ENCODE data around the gene SUDS3.
"Not testable (repeated sequence)": the region's sequence is repeated elsewhere in the genome, so short reads cannot be mapped to it uniquely, and the experiment has no call there.

SUDS3 gene, protein sequence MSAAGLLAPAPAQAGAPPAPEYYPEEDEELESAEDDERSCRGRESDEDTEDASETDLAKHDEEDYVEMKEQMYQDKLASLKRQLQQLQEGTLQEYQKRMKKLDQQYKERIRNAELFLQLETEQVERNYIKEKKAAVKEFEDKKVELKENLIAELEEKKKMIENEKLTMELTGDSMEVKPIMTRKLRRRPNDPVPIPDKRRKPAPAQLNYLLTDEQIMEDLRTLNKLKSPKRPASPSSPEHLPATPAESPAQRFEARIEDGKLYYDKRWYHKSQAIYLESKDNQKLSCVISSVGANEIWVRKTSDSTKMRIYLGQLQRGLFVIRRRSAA

DNA sequence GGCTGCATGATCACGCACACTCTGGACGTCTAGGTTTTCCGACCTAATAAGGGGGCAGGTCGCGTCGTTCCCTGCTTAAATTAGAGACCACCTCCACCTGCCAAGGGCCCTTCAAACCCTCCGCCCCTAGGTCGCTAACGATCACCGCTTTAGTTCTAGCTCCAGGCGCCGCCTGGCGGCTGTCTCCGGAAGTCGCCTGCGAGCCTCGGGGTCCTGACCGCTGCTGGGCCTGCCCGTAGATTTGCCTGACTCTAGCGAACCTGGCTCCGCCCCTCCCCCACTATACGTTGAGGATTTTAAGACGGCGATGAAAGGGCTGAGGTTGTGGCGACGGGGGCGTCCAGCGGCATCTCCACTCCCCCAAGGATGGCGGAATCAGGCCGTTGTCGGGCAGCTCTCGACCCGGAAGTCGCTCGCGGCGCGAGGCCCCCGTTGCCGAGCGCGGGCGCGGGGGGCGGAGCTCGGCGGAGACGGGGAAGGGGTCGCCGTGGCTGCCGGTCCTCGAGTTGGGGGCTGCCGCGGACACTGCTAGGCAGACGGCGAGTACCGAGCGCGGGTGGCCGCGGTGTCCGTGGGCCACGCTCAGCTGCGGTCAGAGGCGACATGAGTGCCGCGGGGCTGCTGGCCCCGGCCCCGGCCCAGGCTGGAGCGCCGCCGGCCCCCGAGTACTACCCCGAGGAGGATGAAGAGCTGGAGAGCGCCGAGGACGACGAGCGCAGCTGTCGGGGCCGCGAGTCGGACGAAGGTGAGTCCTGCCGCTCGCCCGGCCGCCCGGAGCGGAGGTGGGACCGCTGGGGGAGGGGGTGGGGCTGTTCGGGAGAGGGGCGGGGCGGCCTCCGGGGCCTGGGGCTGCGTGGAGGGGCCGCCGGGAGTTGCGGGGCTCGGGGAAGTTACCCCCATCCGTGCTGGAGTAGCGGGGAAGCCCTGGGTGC is at the start of gene SUDS3:
TSS of gene SUDS3 (plus strand) at position 467 of the 932 bp plus-strand sequence. CDS start at position 604, 137 bp downstream.
- peak in 1 of 2 experiments; percentile 50 for DNase-seq (ENCODE audit: low read depth in 2 of 2)

DNA sequence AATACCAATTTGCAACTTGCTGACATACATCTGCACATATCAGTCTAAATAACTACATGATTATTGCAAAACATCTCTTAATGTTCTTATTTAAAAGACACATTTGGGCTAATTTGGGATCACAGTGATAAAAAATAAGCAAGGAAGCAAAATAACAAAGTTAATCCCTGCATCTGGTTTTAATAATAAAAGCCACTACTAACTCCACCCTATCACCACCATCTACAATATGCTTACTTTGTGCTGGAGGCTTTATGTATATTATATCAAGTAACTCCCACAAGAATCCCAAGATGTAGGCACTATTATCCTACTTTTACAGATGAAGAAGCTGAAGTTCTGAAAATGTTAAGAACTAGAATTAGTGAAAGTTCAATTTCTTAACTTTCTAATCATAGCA is 49.4 kb upstream of the SUDS3 start:
- DNase-seq (ENCODE audit: low read depth in 2 of 2) = peak; percentile 37 to 38

DNA sequence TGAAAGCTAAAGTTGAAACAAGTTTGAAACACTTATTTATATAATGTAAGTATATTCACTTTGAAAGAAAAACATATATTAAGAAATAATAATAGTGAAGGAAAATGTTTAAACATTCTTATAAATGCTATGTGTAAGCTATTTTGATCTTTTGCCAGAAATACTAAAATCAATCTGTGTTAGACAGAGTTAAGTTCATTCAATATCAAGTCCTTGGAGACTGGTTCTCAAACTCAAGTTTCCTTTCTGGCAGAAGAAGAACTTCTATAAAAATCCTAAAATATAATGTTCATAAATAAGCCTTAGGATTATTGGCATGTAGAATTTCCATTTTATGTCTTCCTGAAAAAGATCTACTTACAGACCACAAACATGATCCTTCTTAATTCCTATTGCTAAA is 49.0 kb upstream of the SUDS3 start:
- no peak for DNase-seq (ENCODE audit: low read depth in 2 of 2)

DNA sequence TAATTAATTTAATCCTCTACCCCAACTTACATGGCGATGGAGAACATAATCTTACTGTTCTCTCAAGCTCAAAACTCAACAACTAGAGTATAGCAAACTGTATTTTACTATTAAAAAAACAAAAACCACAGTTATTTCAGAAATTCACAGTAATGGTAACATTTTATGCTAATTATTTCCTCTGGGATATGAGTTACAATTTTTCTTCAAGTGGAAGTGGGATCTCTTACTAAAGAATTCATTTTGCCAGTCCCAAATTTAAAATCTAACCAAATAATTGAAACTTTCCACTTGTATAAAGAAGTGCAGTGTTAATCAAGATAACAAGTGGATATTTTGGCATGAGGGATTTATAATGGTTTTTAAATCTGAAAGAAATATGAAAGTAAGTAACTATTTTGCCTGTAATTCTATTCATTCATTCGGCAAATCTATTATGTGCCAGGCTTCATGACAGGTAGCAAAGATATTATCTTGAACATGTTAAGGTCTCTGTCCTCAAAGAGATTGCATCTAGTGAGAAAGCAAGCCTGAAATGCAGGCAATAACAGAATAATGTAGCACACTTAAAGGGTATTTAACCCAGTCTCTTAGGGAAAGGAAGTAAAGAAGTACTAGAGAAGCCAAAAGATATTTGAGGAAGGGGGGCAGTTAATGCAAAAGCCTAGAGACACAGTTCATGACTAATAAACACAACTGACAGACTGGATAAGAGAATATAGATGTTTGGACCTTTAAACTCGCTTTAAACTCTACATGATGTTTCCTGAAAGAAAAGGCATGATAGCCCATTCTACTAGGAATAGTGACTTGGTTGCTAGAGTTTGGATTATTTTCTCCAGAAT is 47.6 kb upstream of the SUDS3 start:
- no peak for DNase-seq (ENCODE audit: low read depth in 2 of 2)

DNA sequence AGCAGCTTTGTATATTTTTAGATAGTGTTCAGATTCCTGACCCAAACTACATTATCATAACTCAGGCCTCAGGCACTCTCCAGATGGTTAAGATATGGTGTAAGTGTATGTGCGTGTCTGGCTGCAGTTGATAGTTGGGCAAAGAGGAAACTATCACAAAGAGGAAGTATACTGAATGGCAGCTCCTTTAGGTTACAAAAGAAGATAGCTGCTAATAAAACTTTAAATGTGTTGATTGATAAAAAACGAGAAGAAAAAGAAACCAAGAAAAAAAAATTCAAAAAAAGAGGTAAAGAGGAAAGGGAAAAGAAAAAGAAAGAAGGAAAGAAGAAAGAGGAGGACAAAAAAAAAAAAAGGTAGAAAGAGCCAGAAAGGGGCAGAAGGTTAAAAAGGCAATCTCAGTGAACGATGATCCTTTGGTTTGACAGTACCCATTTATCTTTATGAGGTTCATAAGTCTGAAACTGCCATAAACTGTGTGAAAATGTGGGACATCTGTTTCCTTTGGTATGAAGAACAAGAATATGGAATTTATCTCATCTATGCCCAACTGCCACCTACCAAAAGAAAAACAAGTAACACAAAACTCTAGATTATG is 45.8 kb upstream of the SUDS3 start:
- DNase-seq (ENCODE audit: low read depth in 2 of 2) = no peak

DNA sequence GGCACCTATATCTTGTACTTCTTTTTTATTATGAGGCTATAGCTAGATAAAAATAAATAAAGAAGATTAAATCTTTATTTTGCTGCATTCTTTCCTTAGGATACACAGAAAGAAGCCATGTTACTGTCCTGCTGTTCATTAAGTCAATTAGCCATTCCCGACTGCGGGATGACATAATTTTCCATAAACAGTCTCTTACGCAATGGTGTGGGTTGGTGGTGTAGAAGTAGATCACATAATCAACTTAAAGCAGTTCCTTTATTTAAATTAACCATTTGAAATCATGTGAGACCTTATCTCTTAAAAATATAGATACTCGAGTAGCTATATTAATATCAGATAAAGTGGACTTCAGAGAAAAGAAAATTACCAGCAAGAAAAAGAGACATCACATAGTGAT is 43.8 kb upstream of the SUDS3 start:
- DNase-seq (ENCODE audit: low read depth in 2 of 2) = no peak

DNA sequence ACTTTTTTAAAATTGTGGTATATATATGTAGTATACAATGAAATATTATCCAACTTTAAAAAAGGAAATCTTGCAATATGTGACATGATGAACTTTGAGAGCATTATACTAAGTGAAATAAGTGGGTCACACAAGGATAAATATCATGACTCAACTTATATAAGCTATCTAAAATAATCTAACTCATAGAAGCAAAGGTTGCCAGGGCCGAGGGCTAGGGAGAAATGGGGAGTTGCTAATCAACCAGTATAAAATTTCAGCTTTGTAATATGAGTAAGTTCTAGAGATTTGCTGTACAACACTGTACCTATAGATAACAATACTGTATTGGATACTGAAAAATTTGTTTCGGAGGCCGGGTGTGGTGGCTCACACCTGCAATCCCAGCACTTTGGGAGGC is 42.1 kb upstream of the SUDS3 start:
- no peak for DNase-seq (ENCODE audit: low read depth in 2 of 2)

DNA sequence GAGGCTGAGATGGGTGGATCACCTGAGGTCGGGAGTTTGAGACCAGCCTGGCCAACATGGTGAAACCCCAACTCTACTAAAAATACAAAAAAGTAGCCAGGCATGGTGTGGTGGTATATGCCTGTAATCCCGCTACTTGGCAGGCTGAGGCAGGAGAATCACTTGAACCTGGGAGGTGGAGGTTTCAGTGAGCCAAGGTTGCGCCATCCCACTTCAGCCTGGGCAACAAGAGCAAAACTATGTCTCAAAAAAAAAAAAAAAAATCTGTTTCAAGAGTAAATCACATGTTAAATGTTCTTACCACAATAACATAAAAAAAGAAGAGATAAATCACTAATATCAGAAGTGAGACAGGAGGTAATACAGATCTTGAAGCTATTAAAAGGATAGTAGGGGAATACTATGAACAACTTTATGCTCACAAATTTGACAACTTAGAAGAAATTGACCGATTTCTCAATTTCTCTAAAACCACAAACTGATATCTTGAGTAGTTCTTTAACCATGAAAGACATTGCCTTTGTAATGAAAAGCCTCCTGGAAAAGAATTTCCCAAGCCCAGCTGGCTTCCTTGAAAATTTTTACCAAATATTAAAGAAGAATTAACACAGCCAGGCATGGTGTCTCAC is 41.3 kb upstream of the SUDS3 start:
- DNase-seq (ENCODE audit: low read depth in 2 of 2) = no peak

DNA sequence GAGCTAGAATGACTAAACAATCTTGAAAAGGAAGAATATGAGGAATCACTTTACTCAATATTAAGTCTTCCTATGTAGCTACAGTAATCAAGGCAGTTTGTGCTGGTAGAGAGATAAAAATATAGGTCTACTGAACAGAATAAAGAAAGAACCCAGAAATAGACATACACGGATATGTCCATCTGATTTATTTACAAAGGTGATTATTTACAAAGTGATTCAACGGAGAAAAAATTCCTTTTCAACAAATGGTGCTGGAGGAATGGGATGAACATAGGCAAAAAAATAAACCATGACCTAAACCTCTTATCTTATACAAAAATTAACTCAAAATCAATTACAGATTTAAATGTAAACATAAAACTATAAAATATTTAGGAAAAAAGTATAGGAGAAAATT is 40.2 kb upstream of the SUDS3 start:
- DNase-seq (ENCODE audit: low read depth in 2 of 2) = no peak

DNA sequence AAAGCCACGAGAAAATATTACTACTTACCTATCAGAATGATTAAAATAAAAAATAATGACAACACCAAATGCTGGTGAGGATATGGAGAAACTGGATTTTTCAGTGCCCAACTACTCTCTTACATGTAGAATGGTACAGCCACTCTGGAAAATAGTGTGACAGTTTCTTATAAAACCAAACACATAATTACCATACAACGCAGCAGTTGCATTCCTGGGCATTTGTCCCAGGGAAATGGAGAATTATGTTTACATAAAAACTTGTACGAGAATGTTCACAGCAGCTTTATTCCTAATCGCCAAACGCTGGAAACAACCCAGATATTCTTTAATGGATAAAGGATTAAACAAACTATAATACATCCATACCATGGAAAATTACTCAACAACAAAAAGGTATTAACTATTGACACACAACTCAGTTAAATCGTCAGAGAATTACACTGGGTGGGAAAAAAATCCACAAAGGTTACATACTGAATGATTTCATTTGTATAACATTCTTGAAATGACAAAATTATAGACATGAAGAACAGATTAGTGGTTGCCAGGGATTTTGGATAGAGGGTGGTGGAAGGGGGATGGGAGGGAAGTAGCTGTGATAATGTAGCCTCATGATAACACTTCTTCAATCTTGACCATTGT is 39.0 kb upstream of the SUDS3 start:
- no peak for DNase-seq (ENCODE audit: low read depth in 2 of 2)

DNA sequence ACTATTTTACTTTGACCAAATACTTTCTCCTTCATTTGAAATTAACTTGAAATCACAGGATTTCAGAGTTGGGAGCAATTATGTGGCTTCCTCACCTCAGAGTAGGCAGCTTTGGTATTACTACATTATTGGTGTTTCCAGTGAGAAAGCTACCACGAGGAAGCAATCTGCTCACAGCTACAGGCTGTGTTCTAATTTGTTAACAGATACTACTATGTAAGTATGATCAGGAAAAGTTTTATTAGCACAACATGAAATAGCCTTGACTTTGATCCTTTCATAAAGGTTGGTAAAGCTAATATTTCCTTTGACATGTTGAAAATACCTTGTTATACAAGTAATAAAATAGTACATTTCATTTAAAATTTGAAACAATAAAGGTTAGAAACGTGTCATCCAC is 34.3 kb upstream of the SUDS3 start:
- no peak for DNase-seq (ENCODE audit: low read depth in 2 of 2)

DNA sequence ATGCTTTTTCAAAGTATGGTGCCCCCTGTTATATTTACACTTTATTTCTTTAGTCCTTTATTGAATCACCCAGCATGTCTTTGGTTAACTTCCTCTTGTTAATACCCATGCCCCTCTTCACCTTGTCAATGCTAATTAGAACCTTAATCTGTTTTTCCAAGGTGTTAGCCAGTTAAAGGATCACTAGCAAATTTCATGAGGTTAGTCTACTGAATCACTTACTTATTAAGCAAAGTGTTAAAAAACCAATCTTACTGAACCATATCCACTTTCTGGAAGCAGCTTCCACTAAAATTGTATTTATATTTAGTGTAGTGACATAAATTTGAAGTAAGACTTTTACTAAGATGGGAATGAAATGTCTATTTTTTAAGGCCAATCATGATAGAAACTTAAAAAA is 31.5 kb upstream of the SUDS3 start:
- no peak for DNase-seq (ENCODE audit: low read depth in 2 of 2)

DNA sequence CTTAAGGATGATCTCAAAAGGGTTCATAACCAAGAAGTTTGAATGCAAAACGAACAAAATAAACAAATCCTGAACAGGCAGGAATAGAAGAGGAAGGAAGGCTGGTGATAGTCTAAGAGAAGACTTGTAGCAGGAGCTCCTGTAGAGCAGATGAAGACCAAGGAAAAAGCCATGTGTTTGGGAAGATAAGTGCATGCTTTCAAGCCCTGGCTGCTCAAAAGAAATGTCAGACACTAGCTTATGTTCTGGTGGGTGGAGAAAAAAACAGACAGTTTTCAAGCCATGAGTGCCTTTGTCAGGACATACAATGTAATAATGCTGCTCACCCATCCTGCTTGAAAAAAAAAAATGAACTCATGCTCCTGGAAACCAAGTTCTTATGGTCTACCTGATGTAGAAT is 31.0 kb upstream of the SUDS3 start:
- no peak for DNase-seq (ENCODE audit: low read depth in 2 of 2)

DNA sequence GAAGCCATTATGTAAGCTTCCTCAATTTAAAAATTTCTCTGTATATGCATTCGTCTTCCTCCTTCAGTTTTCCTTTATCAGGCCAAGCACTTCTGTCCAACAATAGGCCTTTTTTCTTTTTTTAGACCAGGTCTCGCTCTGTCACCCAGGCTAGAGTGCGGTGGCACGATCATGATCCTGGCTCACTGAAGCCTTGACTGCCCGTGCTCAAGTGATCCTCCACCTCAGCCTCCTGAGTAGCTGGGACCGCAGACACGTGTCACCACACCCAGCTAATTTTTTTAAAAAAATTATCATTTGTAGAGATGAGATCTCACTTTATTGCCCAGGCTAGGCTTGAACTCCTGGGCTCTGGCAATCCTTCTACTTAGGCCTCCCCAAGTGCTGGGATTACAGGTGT is 29.5 kb upstream of the SUDS3 start:
- no peak for DNase-seq (ENCODE audit: low read depth in 2 of 2)

DNA sequence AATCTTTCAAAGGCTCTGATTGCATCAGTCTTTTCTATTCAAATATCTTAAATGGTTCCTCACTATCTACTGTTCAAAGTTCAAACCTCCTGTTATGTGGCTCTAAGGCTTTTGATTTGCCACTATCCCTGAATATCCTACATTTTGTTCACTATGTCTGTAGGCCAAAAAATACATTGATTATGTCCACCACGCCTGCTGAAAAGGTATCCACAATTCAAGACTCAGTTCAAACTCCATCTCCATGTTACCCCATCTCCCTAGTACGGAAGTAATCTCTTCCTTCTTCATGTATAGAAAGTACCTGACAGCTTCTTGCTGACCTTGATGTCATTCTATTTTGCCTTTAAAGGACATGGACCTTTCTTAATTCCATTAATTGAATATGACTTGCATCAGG is 28.4 kb upstream of the SUDS3 start:
- DNase-seq (ENCODE audit: low read depth in 2 of 2) = no peak

DNA sequence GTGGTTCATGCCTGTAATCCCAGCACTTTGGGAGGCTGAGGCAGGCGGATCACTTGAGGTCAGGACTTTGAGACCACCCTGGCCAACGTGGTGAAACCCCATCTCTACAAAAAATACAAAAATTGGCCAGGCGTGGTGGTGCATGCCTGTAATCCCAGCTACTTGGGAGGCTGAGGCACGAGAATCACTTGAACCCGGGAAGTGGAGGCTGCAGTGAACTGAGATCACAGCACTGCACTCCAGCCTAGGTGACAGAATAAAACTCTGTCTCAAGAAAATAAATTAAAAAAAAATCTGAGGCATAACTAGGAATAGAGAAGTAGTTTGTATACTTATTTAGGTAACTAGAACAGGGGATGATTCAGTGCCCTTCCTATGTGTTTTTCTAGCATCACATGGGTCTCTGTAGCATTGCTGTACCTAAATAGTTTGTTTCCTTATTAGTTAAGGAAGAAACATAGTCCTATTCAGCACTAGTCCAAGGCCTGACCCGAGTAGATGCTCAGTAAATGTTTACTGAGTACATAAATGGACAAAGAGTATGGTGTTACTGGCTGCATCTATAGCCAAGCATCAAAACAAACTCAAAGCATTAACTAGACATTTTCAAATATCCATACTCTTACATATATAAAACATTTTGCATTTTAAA is 25.3 kb upstream of the SUDS3 start:
- no peak for DNase-seq (ENCODE audit: low read depth in 2 of 2)

DNA sequence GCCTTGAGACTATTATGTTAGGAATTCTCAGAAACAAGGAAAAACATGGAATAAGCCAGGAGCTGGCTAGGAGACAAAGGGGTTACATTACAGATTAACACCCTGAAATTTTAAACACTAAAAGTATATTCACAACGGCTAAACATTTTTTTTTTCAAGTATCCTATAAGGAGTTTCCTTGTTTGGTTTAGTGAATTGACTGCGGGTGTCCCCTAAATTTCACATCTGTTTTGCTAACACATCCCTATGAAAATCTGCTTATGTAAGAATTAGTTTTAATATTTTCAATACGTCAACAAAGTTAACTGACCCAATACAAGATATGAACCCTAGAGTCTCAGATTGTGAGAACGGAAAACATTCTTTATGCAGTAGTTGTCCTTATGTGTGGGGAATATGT is 22.6 kb upstream of the SUDS3 start:
- DNase-seq (ENCODE audit: low read depth in 2 of 2) = no peak

DNA sequence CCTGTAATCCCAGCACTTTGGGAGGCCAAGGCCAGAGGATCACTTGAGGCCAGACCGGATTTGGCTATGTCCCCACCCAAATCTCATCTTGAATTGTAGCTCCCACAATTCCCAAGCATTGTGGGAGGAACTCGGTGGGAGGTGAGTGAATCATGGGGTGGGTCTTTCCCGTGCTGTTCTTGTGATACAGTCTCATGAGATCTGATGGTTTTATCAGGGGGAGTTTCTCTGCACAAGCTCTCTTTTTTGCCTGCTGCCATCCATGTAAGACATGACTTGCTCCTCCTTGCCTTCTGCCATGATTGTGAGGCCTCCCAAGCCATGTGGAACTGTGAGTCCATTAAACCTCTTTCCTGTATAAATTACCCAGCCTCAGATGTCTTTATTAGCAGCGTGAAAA is 21.9 kb upstream of the SUDS3 start:
- DNase-seq (ENCODE audit: low read depth in 2 of 2) = not testable (repeated sequence)

DNA sequence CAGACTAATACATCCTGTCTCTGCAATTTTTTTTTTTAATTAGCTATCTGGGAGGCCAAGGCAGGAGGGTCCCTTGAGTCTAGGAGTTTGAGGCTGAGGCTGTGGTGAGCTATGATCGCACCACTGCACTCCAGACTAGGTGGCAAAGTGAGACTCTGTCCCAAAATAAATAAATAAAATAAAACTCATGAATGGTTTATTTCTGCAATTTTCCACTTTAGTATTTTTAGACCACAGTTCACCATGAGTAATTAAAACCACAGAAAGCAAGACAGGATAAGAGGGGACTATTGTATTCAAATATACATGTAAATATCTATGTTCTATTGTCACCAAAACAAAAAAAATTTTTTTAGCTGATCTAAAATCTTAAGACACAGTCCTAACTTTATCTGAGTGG is 21.5 kb upstream of the SUDS3 start:
- DNase-seq (ENCODE audit: low read depth in 2 of 2) = no peak

DNA sequence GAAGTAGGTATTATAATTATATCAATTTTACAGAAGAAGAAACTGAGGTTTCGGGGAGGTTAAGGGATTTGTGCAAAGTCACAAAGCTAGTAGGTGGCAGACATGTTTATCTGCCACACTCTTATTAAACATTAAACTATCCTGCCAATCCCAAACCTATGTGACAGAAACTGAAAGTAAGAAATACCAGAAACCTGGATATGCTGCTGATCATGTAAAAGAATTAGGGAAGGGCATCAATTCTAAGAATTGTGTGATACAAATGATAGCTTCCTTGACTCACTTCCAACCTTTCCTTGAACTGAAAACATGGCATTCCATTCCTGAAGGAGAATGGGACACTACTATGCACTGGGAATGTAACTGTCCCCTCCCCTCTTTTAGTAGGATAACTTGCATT is 20.5 kb upstream of the SUDS3 start:
- no peak for DNase-seq (ENCODE audit: low read depth in 2 of 2)
